Brain microvascular endothelial cell (primary cell): ENCODE measurements around the gene DNAH14.
A peak's percentile ranks its signal among the peaks of the same experiment; 100 is the strongest.
"Not testable (repeated sequence)": the region's sequence is repeated elsewhere in the genome, so short reads cannot be mapped to it uniquely, and the experiment has no call there.

Experiments used
- DNase-seq: peaks from one replicate; pipeline ENCODE4 v3.0.0-alpha.2; 2020
- H3K27ac ChIP-seq: fragments of 250-450 bp; sonication (Bioruptor Pico); 2 replicates; pipeline ENCODE4 v1.5.1; 2020; ENCODE audit warnings: mild to moderate bottlenecking, moderate library complexity
- H3K27me3 ChIP-seq: fragments of 250-450 bp; sonication (Bioruptor Pico); replicated peaks from 2 replicates; pipeline ENCODE4 v1.5.1; 2020; ENCODE audit warnings: mild to moderate bottlenecking
- H3K36me3 ChIP-seq: fragments of 250-450 bp; sonication (Bioruptor Pico); replicated peaks from 2 replicates; pipeline ENCODE4 v1.5.1; 2020; ENCODE audit warnings: mild to moderate bottlenecking
- H3K4me3 ChIP-seq: 2 replicates; pipeline ENCODE4 v1.5.1; 2011; ENCODE audit warnings: low read depth, mild to moderate bottlenecking, control low read depth, low read length, moderate library complexity
- in situ Hi-C: cut with HindIII; loops from 2 replicates; pipeline ENCODE4 v1.10.0; 2017; ENCODE audit warnings: low sequenced_read_pairs, low pct_ligation_motif_present
- TF ChIP-seq, protein P1 (sequence below): IDR thresholded peaks from 2 replicates; pipeline ENCODE4 v1.5.1; 2011; ENCODE audit warnings: low read depth, mild to moderate bottlenecking, moderate library complexity, low read length, control low read depth, inconsistent platforms; ENCODE audit errors: missing control alignments

The DNAH14 gene

DNA sequence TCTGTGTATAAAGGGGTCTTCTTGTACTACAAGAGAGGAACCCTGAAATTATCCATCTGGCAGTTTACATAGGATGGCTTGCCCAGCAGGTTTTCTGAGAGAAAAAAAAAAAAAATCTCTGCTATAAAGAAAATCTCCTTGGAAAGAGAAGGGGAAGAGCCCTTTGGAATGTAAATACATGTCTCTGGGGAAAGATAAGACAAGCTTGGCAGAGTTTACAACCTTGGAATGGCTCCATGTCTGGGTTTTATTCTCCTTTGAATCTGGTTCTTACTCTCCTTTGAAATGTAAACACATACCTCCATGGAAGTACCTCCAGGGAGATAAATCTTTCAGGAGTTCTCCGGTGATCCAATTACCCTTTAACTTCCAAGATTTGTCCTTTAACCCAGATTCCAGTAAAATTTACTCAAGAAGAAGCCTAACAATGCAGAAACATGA lies 45.1 kb upstream of the DNAH14 start:
- DNase-seq = no peak

DNA sequence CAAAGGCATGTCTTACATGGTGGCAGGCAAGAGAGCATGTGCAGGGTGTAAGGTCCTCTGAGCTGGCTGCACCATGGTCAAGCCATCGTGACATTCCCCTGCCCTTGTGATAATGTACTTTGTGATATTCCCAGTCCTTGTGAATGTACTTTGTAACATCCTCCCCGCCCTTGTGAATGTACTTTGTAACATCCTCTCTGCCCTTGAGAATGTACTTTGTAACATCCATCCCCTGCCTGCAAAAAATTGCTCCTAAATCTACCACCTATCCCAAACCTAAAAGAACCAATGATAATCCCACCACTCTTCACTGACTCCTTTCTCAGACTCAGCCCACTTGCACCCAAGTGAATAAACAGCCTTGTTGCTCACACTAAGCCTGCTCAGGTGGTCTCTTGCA lies 44.1 kb upstream of the DNAH14 start:
- H3K36me3 ChIP-seq, H3K27ac ChIP-seq, H3K4me3 ChIP-seq, DNase-seq, H3K27me3 ChIP-seq, in situ Hi-C loops: not testable (repeated sequence)

More for the DNA sequence above, 45.1 kb upstream of the DNAH14 start:
- Histone ChIP-seq H3K36me3 (no peaks in the 10 kb centered on the region), H3K4me3 (no peak overlapping the region), H3K27me3 (no peaks in the 10 kb centered on the region), H3K27ac (no peak overlapping the region)
- in situ Hi-C loops = no loop called here
- TF ChIP-seq, protein P1, sequence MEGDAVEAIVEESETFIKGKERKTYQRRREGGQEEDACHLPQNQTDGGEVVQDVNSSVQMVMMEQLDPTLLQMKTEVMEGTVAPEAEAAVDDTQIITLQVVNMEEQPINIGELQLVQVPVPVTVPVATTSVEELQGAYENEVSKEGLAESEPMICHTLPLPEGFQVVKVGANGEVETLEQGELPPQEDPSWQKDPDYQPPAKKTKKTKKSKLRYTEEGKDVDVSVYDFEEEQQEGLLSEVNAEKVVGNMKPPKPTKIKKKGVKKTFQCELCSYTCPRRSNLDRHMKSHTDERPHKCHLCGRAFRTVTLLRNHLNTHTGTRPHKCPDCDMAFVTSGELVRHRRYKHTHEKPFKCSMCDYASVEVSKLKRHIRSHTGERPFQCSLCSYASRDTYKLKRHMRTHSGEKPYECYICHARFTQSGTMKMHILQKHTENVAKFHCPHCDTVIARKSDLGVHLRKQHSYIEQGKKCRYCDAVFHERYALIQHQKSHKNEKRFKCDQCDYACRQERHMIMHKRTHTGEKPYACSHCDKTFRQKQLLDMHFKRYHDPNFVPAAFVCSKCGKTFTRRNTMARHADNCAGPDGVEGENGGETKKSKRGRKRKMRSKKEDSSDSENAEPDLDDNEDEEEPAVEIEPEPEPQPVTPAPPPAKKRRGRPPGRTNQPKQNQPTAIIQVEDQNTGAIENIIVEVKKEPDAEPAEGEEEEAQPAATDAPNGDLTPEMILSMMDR = no peak

DNA sequence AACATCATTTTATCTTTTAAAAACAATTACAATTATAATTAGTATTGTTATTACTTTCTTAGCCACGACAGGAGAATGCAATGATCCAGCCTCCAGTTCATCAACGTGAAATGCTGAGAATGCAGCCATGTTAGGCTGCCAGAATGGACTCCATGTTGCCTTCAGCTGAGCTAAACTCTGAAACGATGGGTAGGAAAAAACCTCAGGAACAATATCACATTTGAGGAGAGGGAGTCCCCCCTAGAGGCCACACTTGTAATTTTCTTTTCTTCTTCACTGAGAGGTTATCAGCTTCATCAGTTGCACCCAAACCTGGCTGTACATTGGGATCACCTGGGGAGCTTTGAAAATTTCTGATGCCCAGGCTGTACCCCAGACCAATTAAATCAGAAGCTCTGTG lies 34.6 kb upstream of the DNAH14 start:
- no peaks in the 10 kb centered on the region for H3K27me3 ChIP-seq
- H3K4me3 ChIP-seq = no peak overlapping the region
- TF ChIP-seq, protein P1 = peak; percentile 56
- no peak for DNase-seq
- H3K36me3 ChIP-seq = no peaks in the 10 kb centered on the region
- no peak overlapping the region for H3K27ac ChIP-seq
- in situ Hi-C loops = no loop called here

DNA sequence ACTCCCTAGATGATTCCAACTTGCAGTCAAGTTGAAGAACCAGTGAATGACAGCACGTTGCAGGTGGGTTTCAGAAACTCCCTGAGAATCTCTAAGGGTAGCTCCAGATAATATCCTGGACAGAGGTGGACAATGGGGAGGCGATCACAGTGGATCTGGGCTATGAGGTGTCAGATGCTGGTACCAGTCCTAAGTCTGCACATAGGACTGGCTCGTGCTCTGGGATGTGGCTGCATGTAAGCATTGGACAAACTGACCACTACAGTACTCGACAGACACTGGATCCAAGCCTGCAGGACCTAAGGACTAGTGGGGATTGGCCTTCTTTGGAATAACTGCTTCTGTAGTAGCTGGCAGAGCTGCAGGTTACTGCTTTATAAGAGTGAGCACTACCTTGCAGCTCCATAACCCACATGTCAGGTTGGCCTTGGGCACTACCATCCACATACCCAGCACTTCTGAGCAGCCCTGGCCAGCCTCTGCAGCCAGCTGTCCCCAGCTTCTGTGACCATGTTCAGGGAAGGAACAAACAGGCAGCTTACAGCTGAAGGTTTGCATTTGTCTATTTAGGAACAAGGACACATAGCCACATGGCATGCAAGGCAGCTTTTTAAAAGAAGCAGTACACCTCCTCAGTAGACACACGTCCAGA lies 33.2 kb upstream of the DNAH14 start:
- in situ Hi-C loops = no loop called here
- Histone ChIP-seq H3K27me3 (no peaks in the 10 kb centered on the region), H3K27ac (no peak overlapping the region), H3K4me3 (no peak overlapping the region), H3K36me3 (no peaks in the 10 kb centered on the region)
- TF ChIP-seq, protein P1 = no peak
- DNase-seq = no peak

- no peak overlapping the region for H3K4me3 ChIP-seq
- TF ChIP-seq, protein P1 = no peak
- in situ Hi-C loops = no loop called here
Measured at GRCh38 chr1:224897529-224898327, 31.7 kb upstream of the DNAH14 start.

DNA sequence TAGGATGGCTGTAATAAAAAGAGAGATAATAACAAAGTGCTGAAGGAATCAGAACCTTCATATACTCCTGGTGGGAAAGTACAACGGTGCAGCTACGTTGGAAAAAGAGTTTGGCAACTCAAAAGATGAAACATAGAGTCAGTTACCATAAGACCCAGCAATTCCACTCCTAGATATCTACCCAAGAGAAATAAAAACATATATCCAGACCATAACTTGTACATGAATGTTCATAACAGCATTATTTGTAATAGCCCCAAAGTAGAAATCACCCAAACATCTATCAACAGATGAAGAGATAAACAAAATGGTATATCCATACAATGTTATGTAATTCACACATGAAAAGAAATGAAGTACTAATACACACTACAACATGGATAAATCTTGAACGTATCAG lies 30.5 kb upstream of the DNAH14 start:
- Histone ChIP-seq H3K4me3 (no peak overlapping the region), H3K27ac (no peak overlapping the region), H3K27me3 (no peaks in the 10 kb centered on the region), H3K36me3 (no peaks in the 10 kb centered on the region)
- no peak for DNase-seq
- TF ChIP-seq, protein P1 = no peak
- in situ Hi-C loops = no loop called here

More at GRCh38 chr1:224897529-224898327, 31.7 kb upstream of the DNAH14 start:
- Histone ChIP-seq H3K27ac (no peak overlapping the region), H3K27me3 (no peaks in the 10 kb centered on the region), H3K36me3 (no peaks in the 10 kb centered on the region)
- DNase-seq = no peak
